G401.6 (cell line): ENCODE data around the gene GPC6.

ENCODE experiments used
- FAIRE-seq: peaks from 2 replicates; lab custom pipeline; 2012; peaks lifted over from hg19 to GRCh38; lab: Jason Lieb, UNC

GPC6 gene

DNA sequence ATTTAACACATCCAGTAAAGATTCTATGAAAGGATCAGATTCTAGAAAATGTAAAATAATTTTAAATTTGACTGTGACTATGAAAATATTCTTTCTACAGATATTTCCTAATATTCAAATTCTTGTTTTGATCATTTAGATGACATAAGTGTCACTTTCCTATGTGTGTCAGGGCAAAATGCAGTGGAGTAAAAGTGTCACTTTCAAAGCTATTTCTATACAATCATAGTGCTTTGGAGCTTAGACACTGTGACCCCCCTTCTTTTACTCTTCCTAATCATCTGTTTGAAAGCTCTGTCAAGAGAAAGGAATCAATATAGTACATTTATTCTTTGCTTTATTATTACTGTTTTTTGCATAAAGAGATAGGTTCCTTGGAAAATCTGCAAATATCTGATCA, 760.9 kb downstream of the GPC6 start:
- no peak for FAIRE-seq

- FAIRE-seq, result no peak
Measured at GRCh38 chr13:93991569-93991968, 765.0 kb downstream of the GPC6 start.

DNA sequence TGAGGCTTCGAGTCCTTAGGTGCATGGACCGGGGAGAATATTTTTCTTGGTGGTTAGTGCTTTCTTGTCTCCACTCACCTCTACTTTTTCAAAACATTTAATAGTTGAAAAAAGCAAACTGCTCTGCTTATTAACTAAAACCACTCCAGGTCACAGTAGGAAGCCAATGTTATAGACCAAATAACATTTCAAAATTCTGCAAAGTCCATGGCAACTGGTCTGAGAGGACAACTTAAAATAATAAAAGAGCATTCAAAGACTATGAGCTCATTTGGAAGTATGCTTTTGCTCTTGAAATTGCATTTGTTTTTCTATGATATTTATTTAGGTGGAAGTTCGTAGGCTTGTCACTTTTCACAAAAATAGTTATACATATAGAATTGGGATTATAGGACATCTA, 769.9 kb downstream of the GPC6 start:
- no peak for FAIRE-seq

DNA sequence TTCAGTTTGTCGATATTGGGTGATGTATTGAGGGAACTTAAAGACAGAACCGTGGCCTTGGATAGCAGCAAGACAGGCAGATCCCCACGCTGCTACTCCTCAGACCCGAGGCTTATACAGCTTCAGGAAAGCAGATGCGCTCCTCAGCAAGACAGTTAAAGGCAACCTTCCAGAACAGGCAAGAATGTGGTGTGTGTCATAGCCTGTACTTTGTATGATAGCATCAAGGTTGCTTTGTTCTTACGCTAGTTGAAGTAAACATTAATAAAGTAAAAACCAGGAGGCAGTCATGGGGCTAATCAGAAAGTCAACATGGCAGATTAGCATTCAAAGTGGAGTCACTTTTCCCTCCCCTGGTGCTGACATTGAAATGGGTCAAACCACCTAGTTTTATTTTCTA, 779.7 kb downstream of the GPC6 start:
- no peak for FAIRE-seq

DNA sequence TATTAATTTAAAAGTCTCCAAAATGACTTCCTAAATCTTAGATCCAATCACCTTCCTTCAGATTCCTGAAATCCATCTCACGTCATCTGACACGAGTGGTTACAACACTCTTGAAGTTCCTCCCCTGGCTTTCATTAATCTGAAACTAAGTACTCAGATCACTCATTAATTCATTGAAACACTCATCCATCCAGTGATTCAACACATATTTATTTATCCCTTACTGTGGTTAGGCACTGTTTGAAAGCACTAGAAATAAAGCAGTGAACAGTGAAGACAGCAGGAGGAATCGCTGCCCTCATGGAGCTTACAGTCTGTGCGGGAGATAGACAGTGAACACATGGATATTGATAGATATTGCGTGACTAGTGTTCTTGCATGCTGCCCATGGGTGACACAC, 780.5 kb downstream of the GPC6 start:
- FAIRE-seq, result no peak

DNA sequence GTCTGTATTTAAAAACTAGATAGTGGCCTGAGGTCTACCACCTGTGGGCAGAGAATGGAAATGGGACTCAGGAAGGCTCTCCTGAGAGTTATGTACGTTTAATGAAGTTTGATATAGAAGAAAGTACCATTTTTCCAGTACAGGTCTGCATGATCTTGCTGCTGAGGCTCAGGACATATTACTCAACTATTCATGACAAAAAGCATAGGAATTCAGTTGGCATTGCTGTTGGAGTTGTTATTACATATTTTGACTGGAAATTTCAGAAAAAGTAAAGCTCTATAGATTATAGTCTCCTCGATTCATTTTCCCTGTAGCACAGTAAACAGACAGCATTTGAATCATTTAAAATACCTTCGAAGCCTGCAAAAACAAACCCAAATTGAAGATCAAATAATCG, 783.1 kb downstream of the GPC6 start:
- no peak for FAIRE-seq

GRCh38 chr13:94014461-94014860, 787.9 kb downstream of the GPC6 start:
- no peak for FAIRE-seq

GRCh38 chr13:94020426-94020825, 793.8 kb downstream of the GPC6 start:
- FAIRE-seq, result no peak

DNA sequence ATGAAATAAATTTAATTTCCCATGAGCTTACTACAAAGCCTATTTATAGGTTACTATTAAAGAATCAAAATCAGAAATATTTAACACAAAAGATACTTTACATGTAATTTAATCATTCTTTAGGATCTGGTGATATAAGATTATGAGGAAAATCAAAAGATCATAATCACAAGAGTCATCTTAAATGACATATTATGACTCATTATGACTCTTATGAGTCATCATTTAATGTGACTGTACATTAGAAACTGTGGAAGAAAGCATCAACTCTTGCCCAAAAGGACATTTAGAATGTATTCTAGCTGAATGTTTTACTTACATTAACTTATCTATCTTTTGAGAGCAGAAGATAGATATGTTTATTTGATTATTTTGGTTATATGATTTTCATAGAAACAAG, 794.2 kb downstream of the GPC6 start:
- FAIRE-seq, result no peak

- FAIRE-seq, result no peak
Measured at GRCh38 chr13:94028234-94028633, 801.6 kb downstream of the GPC6 start.

DNA sequence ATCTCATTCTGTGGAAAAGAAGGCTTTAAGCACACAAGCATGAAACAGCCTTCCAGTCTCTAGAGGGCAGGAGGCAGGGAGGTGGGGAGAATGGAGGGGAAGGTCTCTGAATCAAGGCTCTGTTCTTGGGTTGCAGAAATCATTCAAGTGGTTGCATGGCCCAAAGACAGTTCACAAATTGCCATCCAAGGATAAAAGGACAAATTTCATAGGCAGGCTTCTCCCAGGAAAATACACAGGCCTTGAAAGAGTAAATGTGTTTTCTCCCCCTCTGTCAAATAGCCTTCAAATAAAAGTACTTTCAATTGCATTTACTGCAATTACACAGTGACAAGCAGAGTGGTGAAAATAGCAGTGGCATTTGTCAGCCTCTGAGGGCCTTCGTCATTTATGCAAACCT, 802.0 kb downstream of the GPC6 start:
- no peak for FAIRE-seq

- no peak for FAIRE-seq
Measured at GRCh38 chr13:94030415-94031119, 804.0 kb downstream of the GPC6 start.

DNA sequence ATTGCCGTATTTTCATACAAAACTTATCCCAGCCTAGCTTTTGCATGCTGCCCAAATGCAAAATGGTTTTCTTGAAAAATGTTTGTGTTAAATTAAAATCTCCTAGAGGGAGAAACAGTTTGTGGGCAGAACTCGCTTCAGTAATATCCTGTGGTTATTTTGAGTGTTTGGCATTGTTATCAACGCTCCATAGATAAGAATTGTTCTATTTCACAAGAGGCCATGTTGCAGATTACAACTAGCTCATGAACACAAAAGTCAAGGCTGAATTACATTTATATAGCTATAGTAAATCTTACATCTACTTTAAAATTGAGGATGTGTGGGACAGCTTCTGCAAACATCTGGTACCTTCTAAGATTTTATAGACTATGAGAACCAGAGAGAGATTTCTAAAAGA, 805.0 kb downstream of the GPC6 start:
- FAIRE-seq, result no peak

- no peak for FAIRE-seq
Measured at GRCh38 chr13:94033098-94033497, 806.5 kb downstream of the GPC6 start.

GRCh38 chr13:94033830-94034642, 807.4 kb downstream of the GPC6 start:
- FAIRE-seq, result no peak

DNA sequence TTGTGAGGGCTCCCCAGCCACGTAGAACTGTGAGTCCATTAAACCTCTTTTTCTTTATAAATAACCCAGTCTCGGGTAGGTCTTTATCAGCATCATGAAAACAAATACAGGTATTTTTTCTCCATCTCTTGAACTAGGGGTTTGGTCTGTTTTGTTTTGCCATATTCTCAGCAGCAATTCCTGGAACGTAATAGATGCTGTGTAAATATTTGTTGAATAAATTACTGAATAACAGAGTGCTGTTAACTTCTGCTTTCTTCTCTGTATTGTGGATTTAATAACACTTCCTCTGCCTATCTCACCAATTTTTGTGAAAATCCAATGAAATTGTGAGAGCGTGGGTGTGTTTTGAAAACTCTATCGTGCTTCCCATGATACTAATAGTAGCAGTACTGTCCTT, 823.4 kb downstream of the GPC6 start:
- FAIRE-seq, result no peak

DNA sequence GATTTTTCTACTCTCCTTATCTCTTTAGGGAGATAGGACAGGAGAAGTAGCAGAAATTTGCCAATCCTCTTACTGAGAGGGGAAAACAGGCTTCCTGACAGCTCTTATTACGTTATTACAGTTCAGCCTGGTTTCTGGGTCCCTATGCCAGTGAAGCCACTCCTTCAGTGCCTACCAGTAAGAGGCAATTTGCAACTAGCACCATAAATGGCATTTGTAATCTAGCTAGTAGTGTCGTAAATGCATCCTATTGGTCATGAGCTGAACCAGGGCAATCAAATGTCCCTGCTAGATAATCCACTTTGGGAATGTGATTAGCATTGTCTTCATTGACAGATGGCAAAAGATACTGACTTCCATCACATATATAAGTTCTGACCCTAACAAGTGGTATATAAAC, 824.1 kb downstream of the GPC6 start:
- no peak for FAIRE-seq

DNA sequence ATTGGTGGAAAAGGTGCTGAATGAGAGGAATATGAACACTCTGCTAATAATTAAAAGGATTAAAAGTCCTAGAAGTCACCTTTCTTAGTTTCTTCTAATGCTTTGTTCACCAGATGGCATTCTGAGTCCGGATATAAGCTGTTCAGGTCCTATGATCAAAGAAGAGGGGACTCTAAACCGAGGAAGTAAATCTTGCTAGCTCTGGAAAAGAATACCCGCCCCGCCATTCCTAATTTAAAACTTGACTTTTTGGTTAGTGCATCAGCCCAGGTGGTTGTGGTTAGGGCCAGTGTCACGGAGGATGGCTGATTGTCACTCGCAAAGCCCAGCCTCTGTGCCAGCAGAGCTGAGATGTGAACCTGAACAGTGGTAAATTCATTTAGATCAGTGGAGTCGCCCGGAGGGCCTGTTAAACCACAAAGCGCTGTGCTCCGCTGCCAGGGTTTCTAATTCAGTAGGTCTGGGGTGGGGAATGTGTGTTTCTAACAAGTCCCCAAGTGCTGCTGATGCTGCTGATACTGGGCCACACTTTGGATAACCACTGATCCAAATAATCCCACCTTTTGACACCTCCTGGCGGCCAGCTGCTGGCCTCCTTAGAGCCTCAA, 827.5 kb downstream of the GPC6 start:
- no peak for FAIRE-seq

- FAIRE-seq, result no peak
Measured at GRCh38 chr13:94056362-94056990, 829.9 kb downstream of the GPC6 start.

GRCh38 chr13:94057618-94058186, 831.1 kb downstream of the GPC6 start:
- FAIRE-seq, result no peak

- FAIRE-seq, result no peak
Measured at GRCh38 chr13:94058821-94059360, 832.3 kb downstream of the GPC6 start.

DNA sequence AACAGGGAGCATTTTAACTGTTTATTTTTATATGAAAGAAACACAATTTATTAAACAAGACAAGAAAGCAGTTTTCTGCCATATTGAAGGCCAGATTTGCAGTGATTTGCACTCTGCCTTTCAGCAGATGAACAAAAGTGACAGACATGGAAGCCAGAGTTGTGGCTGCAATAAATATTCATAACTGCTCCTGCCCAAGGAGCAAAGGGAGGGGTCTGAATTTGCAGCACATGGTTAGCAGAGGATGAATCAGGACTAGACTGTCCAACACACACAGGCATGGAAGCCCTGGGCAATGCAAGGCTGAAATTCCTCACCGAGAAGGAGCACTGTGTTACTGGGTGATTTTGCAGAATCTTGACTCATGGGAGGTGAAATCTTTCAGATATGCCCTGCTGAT, 834.7 kb downstream of the GPC6 start:
- FAIRE-seq, result no peak
